Fibroblast of upper back skin (primary cell): ENCODE measurements around the gene FGGY.
A peak's percentile ranks its signal among the peaks of the same experiment; 100 is the strongest.
"Not testable (repeated sequence)": the region's sequence is repeated elsewhere in the genome, so short reads cannot be mapped to it uniquely, and the experiment has no call there.

Source experiments
- DNase-seq: peaks from one replicate; pipeline ENCODE4 v3.0.0-alpha.2; 2013

Gene FGGY

GRCh38 chr1:59289570-59289969 is 7.3 kb upstream of the FGGY start:
- DNase-seq = no peak

- peak; percentile 37 for DNase-seq
Measured at GRCh38 chr1:59290193-59290949, 6.5 kb upstream of the FGGY start.

GRCh38 chr1:59291561-59291960 is 5.3 kb upstream of the FGGY start:
- DNase-seq = peak; percentile 85

GRCh38 chr1:59292562-59292961 is 4.3 kb upstream of the FGGY start:
- DNase-seq = no peak

- DNase-seq = no peak
Measured at GRCh38 chr1:59293206-59293605, 3.7 kb upstream of the FGGY start.

- DNase-seq = no peak
Measured at GRCh38 chr1:59293849-59294248, 3.0 kb upstream of the FGGY start.

GRCh38 chr1:59294423-59294822 is 2.5 kb upstream of the FGGY start:
- no peak for DNase-seq

- no peak for DNase-seq
Measured at GRCh38 chr1:59295618-59296017, 1.3 kb upstream of the FGGY start.

- DNase-seq = no peak
Measured at GRCh38 chr1:59298026-59298583, 1.2 kb downstream of the FGGY start.

GRCh38 chr1:59298710-59299346 is 1.9 kb downstream of the FGGY start:
- DNase-seq = peak; percentile 69

GRCh38 chr1:59299670-59300069 is 2.8 kb downstream of the FGGY start:
- DNase-seq = not testable (repeated sequence)

- DNase-seq = no peak
Measured at GRCh38 chr1:59302297-59302696, 5.4 kb downstream of the FGGY start.

GRCh38 chr1:59302871-59303270 is 6.0 kb downstream of the FGGY start:
- DNase-seq = no peak

- DNase-seq = no peak
Measured at GRCh38 chr1:59305188-59305587, 8.3 kb downstream of the FGGY start.

GRCh38 chr1:59307591-59307990 is 10.7 kb downstream of the FGGY start:
- DNase-seq = no peak

GRCh38 chr1:59308839-59309238 is 11.9 kb downstream of the FGGY start:
- DNase-seq = no peak

- DNase-seq = no peak
Measured at GRCh38 chr1:59309392-59309791, 12.5 kb downstream of the FGGY start.

GRCh38 chr1:59309795-59310548 is 13.1 kb downstream of the FGGY start:
- DNase-seq = no peak

- DNase-seq = no peak
Measured at GRCh38 chr1:59310549-59311250, 13.8 kb downstream of the FGGY start.

GRCh38 chr1:59314776-59315528 is 18.1 kb downstream of the FGGY start:
- DNase-seq = no peak

- peak; percentile 70 for DNase-seq
Measured at GRCh38 chr1:59315529-59316463, 18.9 kb downstream of the FGGY start.
